Measurements from ENCODE around the gene IGF1.

Gene IGF1

DNA sequence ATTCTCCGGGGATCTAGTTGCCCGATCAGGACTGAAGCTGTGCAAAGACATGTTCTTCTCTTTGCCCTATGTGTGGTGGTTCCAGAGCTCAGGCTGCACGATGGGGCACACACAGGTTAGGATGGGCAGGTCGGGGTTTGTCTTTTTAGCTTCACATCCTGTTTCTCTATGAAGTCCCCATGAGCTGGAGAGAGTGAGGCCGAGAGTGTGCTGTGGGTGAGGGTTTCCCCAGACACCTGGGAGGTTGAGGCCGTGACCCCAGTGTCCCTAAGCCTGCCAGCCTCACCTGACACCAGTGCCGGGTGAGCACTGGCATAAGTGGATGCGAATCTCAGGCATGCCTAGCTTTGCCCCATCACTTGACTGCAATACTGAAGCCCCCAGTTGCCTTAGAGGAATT lies 32.9 kb upstream of the IGF1 start:
- no peaks in the 10 kb centered on the region for H3K9me2 ChIP-seq (replicated peaks; ENCODE audit: low read depth, low read length)
- no peaks in the 10 kb centered on the region for H3K36me3 ChIP-seq (ENCODE audit: insufficient read depth, low read length)
- H2AFZ ChIP-seq (ENCODE audit: low read length), result no peak overlapping the region
- H3K4me2 ChIP-seq (ENCODE audit: low read depth, low read length, poor library complexity, severe bottlenecking), result no peak overlapping the region
- H3K9me3 ChIP-seq (ENCODE audit: insufficient read depth, low read depth, low read length), result no peaks in the 10 kb centered on the region
- H3K4me3 ChIP-seq (ENCODE audit: low read length, poor library complexity, severe bottlenecking), result no peak overlapping the region
- no peaks in the 10 kb centered on the region for H3F3A ChIP-seq (ENCODE audit: low read depth)
- no peaks in the 10 kb centered on the region for H3K4me1 ChIP-seq (ENCODE audit: insufficient read depth, low read length, poor library complexity, severe bottlenecking)
- TF ChIP-seq, protein P1, sequence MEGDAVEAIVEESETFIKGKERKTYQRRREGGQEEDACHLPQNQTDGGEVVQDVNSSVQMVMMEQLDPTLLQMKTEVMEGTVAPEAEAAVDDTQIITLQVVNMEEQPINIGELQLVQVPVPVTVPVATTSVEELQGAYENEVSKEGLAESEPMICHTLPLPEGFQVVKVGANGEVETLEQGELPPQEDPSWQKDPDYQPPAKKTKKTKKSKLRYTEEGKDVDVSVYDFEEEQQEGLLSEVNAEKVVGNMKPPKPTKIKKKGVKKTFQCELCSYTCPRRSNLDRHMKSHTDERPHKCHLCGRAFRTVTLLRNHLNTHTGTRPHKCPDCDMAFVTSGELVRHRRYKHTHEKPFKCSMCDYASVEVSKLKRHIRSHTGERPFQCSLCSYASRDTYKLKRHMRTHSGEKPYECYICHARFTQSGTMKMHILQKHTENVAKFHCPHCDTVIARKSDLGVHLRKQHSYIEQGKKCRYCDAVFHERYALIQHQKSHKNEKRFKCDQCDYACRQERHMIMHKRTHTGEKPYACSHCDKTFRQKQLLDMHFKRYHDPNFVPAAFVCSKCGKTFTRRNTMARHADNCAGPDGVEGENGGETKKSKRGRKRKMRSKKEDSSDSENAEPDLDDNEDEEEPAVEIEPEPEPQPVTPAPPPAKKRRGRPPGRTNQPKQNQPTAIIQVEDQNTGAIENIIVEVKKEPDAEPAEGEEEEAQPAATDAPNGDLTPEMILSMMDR (conservative IDR thresholded peaks at IDR 0.05; ENCODE audit: low read length), result no peak
- no peak for TF ChIP-seq EZH2phosphoT487 (IDR thresholded peaks at IDR 0.05; ENCODE audit: borderline replicate concordance)
- H4K20me1 ChIP-seq (ENCODE audit: insufficient read depth, low read length, poor library complexity, severe bottlenecking), result no peaks in the 10 kb centered on the region
- no peaks in the 10 kb centered on the region for H3K79me2 ChIP-seq (ENCODE audit: insufficient read depth, low read length)
- no peaks in the 10 kb centered on the region for H3K27me3 ChIP-seq (ENCODE audit: insufficient read depth, low read length, poor library complexity, severe bottlenecking)
- H3K9ac ChIP-seq (ENCODE audit: low read depth, low read length, poor library complexity, severe bottlenecking), result no peak overlapping the region

DNA sequence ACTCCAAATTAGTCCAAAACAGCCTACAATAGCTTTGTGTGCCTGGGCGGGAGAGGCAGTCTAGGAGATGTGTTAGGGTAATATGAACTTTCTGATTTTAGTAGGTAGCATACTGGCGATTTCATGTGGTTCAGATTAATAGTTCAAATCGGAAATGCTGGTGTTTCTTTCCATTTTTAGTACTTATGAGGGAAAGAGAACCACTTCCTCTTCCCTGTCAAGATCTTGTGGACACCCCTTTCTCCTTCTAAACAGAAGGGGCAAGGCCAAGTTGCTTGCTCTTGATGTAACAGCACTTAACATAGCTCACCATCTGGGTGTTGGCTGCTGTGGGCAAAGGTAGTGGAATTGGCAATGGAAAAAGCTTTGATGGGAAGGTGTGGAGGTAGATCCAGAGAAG lies 32.2 kb upstream of the IGF1 start:
- Histone ChIP-seq H3K9me2 (replicated peaks; ENCODE audit: low read depth, low read length) (no peaks in the 10 kb centered on the region), H3F3A (ENCODE audit: low read depth) (no peaks in the 10 kb centered on the region), H3K9me3 (ENCODE audit: insufficient read depth, low read depth, low read length) (no peaks in the 10 kb centered on the region), H3K4me2 (ENCODE audit: low read depth, low read length, poor library complexity, severe bottlenecking) (no peak overlapping the region), H3K4me3 (ENCODE audit: low read length, poor library complexity, severe bottlenecking) (no peak overlapping the region), H2AFZ (ENCODE audit: low read length) (no peak overlapping the region), H3K27me3 (ENCODE audit: insufficient read depth, low read length, poor library complexity, severe bottlenecking) (no peaks in the 10 kb centered on the region), H3K79me2 (ENCODE audit: insufficient read depth, low read length) (no peaks in the 10 kb centered on the region), H3K9ac (ENCODE audit: low read depth, low read length, poor library complexity, severe bottlenecking) (no peak overlapping the region), H3K4me1 (ENCODE audit: insufficient read depth, low read length, poor library complexity, severe bottlenecking) (no peaks in the 10 kb centered on the region), H4K20me1 (ENCODE audit: insufficient read depth, low read length, poor library complexity, severe bottlenecking) (no peaks in the 10 kb centered on the region), H3K36me3 (ENCODE audit: insufficient read depth, low read length) (no peaks in the 10 kb centered on the region)
- TF ChIP-seq EZH2phosphoT487 (IDR thresholded peaks at IDR 0.05; ENCODE audit: borderline replicate concordance), result no peak
- TF ChIP-seq, protein P1 (conservative IDR thresholded peaks at IDR 0.05; ENCODE audit: low read length), result no peak

DNA sequence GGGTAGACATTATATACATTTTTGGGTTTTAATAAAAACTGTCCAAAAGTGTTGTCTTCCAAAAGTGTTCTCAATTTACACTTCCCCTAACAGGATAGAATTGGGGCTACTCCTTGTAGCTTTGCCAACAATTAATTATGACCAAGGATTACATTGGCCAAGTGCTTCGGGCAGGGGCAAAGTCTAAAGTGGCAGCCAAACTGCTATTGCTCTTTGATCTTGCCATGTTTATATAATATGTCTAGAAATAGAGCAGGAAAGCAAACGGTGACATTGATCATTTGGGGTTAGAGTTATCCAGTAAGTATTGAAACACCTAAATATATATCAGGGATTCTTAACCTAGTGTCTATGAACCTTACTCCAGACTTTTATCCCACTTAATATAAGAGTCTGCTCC lies 31.2 kb upstream of the IGF1 start:
- H3K4me3 ChIP-seq (ENCODE audit: low read length, poor library complexity, severe bottlenecking), result no peak overlapping the region
- TF ChIP-seq EZH2phosphoT487 (IDR thresholded peaks at IDR 0.05; ENCODE audit: borderline replicate concordance), result no peak
- TF ChIP-seq, protein P1 (conservative IDR thresholded peaks at IDR 0.05; ENCODE audit: low read length), result no peak
- H3K79me2 ChIP-seq (ENCODE audit: insufficient read depth, low read length), result no peaks in the 10 kb centered on the region
- H2AFZ ChIP-seq (ENCODE audit: low read length), result no peak overlapping the region
- no peaks in the 10 kb centered on the region for H3K9me2 ChIP-seq (replicated peaks; ENCODE audit: low read depth, low read length)
- no peaks in the 10 kb centered on the region for H3K9me3 ChIP-seq (ENCODE audit: insufficient read depth, low read depth, low read length)
- H3K36me3 ChIP-seq (ENCODE audit: insufficient read depth, low read length), result no peaks in the 10 kb centered on the region
- no peaks in the 10 kb centered on the region for H3K27me3 ChIP-seq (ENCODE audit: insufficient read depth, low read length, poor library complexity, severe bottlenecking)
- no peaks in the 10 kb centered on the region for H4K20me1 ChIP-seq (ENCODE audit: insufficient read depth, low read length, poor library complexity, severe bottlenecking)
- no peak overlapping the region for H3K9ac ChIP-seq (ENCODE audit: low read depth, low read length, poor library complexity, severe bottlenecking)
- H3K4me1 ChIP-seq (ENCODE audit: insufficient read depth, low read length, poor library complexity, severe bottlenecking), result no peaks in the 10 kb centered on the region
- H3F3A ChIP-seq (ENCODE audit: low read depth), result no peaks in the 10 kb centered on the region
- H3K4me2 ChIP-seq (ENCODE audit: low read depth, low read length, poor library complexity, severe bottlenecking), result no peak overlapping the region
